A549 (cell line): ENCODE data around the gene ENTR1.

ENCODE experiments used
- CTCF ChIP-seq: fragments of >200 bp; sonication (Bioruptor Twin); formaldehyde crosslinking; IDR thresholded peaks from 3 replicates; pipeline ENCODE4 v1.5.1; 2016
- ESRRA ChIP-seq: fragments of 150-350 bp; IDR thresholded peaks from 2 replicates; pipeline ENCODE4 v1.6.1; 2014; ENCODE audit warnings: mild to moderate bottlenecking, low read length, borderline replicate concordance
- KDM1A ChIP-seq: fragments of 200-600 bp; sonication (generic); IDR thresholded peaks from 2 replicates; pipeline ENCODE4 v1.6.1; 2016; ENCODE audit warnings: low read depth, mild to moderate bottlenecking
- PHF8 ChIP-seq: fragments of 200-600 bp; sonication (generic); IDR thresholded peaks from 2 replicates; pipeline ENCODE4 v1.6.1; 2016; ENCODE audit warnings: low read depth, mild to moderate bottlenecking, antibody characterized with exemption, moderate library complexity, borderline replicate concordance
- POLR2A ChIP-seq: IDR thresholded peaks from 2 replicates; pipeline ENCODE4 v1.6.1; 2012; ENCODE audit warnings: mild to moderate bottlenecking, low read length
- RARB ChIP-seq: fragments of 250-450 bp; sonication (Bioruptor Pico); IDR thresholded peaks from 2 replicates; pipeline ENCODE4 v1.8.0; 2021; ENCODE audit warnings: mild to moderate bottlenecking, moderate library complexity
- RCOR1 ChIP-seq: fragments of 150-350 bp; IDR thresholded peaks from 2 replicates; pipeline ENCODE4 v1.6.1; 2014; ENCODE audit warnings: antibody characterized with exemption, low read length, low read depth

- TF ChIP-seq RCOR1 = no peak
- TF ChIP-seq ESRRA = no peak
- TF ChIP-seq POLR2A = no peak
- no peak for TF ChIP-seq CTCF
- no peak for TF ChIP-seq PHF8
- TF ChIP-seq KDM1A = no peak
- TF ChIP-seq RARB (CRISPR knock-in tag) = no peak
Measured at GRCh38 chr9:136371533-136371880, 38.9 kb downstream of the ENTR1 start.
